ENCODE measurements around the gene PDE7B.

DNA sequence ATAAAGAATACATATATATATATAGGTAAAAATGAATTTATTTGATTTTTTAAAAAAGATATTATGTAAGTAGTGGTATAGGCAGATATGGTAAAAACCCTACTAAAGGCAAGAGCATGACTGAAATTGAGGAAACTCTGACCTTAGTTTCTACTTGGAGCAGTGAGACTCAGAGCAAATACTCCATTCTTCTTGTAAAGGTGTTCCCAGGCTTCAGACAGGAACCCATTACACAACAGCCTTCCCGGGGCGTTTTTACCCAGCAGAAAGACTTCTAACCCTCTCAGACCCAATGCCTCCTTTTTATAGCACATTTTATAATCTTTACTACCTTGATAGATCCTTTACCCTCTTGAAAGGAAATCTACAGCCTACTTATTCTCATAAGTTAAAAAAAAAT, 274.1 kb downstream of the PDE7B start:
- TF ChIP-seq, protein P1, sequence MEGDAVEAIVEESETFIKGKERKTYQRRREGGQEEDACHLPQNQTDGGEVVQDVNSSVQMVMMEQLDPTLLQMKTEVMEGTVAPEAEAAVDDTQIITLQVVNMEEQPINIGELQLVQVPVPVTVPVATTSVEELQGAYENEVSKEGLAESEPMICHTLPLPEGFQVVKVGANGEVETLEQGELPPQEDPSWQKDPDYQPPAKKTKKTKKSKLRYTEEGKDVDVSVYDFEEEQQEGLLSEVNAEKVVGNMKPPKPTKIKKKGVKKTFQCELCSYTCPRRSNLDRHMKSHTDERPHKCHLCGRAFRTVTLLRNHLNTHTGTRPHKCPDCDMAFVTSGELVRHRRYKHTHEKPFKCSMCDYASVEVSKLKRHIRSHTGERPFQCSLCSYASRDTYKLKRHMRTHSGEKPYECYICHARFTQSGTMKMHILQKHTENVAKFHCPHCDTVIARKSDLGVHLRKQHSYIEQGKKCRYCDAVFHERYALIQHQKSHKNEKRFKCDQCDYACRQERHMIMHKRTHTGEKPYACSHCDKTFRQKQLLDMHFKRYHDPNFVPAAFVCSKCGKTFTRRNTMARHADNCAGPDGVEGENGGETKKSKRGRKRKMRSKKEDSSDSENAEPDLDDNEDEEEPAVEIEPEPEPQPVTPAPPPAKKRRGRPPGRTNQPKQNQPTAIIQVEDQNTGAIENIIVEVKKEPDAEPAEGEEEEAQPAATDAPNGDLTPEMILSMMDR (conservative IDR thresholded peaks at IDR 0.05 in 1 of 2, IDR thresholded peaks at IDR 0.05 in 1 of 2; ENCODE audit: low read depth in 1 of 2, low read length in 2 of 2) = no peak
- no peak for TF ChIP-seq EZH2 (IDR thresholded peaks at IDR 0.05; ENCODE audit: low read length, missing control alignments)

Data from fibroblast of lung (primary cell).